ENCODE measurements around the gene OPN1SW.

The OPN1SW gene

GRCh38 chr7:128793181-128793547 lies 17.6 kb upstream of the OPN1SW start:
- TF ChIP-seq EZH2phosphoT487 (IDR thresholded peaks at IDR 0.05; ENCODE audit: borderline replicate concordance): no peak
- TF ChIP-seq, protein P1, sequence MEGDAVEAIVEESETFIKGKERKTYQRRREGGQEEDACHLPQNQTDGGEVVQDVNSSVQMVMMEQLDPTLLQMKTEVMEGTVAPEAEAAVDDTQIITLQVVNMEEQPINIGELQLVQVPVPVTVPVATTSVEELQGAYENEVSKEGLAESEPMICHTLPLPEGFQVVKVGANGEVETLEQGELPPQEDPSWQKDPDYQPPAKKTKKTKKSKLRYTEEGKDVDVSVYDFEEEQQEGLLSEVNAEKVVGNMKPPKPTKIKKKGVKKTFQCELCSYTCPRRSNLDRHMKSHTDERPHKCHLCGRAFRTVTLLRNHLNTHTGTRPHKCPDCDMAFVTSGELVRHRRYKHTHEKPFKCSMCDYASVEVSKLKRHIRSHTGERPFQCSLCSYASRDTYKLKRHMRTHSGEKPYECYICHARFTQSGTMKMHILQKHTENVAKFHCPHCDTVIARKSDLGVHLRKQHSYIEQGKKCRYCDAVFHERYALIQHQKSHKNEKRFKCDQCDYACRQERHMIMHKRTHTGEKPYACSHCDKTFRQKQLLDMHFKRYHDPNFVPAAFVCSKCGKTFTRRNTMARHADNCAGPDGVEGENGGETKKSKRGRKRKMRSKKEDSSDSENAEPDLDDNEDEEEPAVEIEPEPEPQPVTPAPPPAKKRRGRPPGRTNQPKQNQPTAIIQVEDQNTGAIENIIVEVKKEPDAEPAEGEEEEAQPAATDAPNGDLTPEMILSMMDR (conservative IDR thresholded peaks at IDR 0.05; ENCODE audit: low read length): no peak
- Histone ChIP-seq H3K79me2 (ENCODE audit: insufficient read depth, low read length) (peaks cover 36% of the 10 kb centered on the region), H3K9ac (ENCODE audit: low read depth, low read length, poor library complexity, severe bottlenecking) (peak overlapping the region; percentile 88), H3F3A (ENCODE audit: low read depth) (peaks cover 6% of the 10 kb centered on the region), H2AFZ (ENCODE audit: low read length) (no peak overlapping the region), H3K9me2 (replicated peaks; ENCODE audit: low read depth, low read length) (no peaks in the 10 kb centered on the region), H4K20me1 (ENCODE audit: insufficient read depth, low read length, poor library complexity, severe bottlenecking) (peaks cover 4% of the 10 kb centered on the region), H3K4me3 (ENCODE audit: low read length, poor library complexity, severe bottlenecking) (peak overlapping the region; percentile 98), H3K27me3 (ENCODE audit: insufficient read depth, low read length, poor library complexity, severe bottlenecking) (no peaks in the 10 kb centered on the region), H3K4me1 (ENCODE audit: insufficient read depth, low read length, poor library complexity, severe bottlenecking) (peaks cover 28% of the 10 kb centered on the region), H3K36me3 (ENCODE audit: insufficient read depth, low read length) (peaks cover 10% of the 10 kb centered on the region; the same call in 1 of the 2 replicates), H3K4me2 (ENCODE audit: low read depth, low read length, poor library complexity, severe bottlenecking) (peak overlapping the region; percentile 98), H3K9me3 (ENCODE audit: insufficient read depth, low read depth, low read length) (no peaks in the 10 kb centered on the region)

DNA sequence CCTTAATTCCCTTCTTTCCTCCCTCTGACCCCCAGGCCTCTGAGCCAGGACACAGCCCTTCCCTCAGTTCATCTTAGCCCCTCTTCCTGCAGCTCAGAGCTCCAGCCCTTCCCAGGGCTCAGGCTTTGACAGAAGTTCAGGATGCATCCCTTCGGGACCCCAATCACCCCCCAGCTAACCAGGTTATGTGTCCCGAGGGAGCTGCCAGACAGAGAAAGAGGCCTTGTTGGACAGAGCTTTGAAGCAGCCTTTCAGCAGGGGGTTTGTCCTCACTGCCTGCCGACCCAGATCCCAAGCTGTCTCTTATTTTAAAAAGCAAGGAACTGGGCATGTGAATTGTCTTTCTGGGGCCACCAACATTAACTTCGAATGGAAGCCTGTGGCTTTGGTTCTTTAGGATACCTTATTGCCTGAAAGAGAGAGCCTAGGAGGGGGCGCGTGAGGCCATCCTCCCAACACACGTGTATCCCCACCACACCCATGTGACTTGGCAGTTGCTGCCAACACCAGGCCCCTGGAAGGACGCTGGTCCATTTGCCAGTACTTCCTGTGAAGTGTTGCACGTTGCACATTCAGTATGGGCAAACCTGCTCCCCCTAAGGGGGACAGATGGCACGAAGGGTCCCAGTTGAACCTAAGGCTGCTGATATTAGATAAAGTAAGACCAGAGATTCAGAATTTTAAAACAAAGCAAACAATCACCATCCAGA lies 17.0 kb upstream of the OPN1SW start:
- Histone ChIP-seq H2AFZ (ENCODE audit: low read length) (no peak overlapping the region), H3K9me2 (replicated peaks; ENCODE audit: low read depth, low read length) (no peaks in the 10 kb centered on the region), H3K9me3 (ENCODE audit: insufficient read depth, low read depth, low read length) (no peaks in the 10 kb centered on the region), H3K4me2 (ENCODE audit: low read depth, low read length, poor library complexity, severe bottlenecking) (peak overlapping the region; percentile 98), H3K4me3 (ENCODE audit: low read length, poor library complexity, severe bottlenecking) (peak overlapping the region; percentile 98), H3K9ac (ENCODE audit: low read depth, low read length, poor library complexity, severe bottlenecking) (peak overlapping the region; percentile 88), H4K20me1 (ENCODE audit: insufficient read depth, low read length, poor library complexity, severe bottlenecking) (peaks cover 4% of the 10 kb centered on the region), H3K79me2 (ENCODE audit: insufficient read depth, low read length) (peaks cover 36% of the 10 kb centered on the region), H3F3A (ENCODE audit: low read depth) (peaks cover 6% of the 10 kb centered on the region), H3K4me1 (ENCODE audit: insufficient read depth, low read length, poor library complexity, severe bottlenecking) (peaks cover 28% of the 10 kb centered on the region), H3K36me3 (ENCODE audit: insufficient read depth, low read length) (peaks cover 10% of the 10 kb centered on the region; the same call in 1 of the 2 replicates), H3K27me3 (ENCODE audit: insufficient read depth, low read length, poor library complexity, severe bottlenecking) (no peaks in the 10 kb centered on the region)
- TF ChIP-seq, protein P1 (conservative IDR thresholded peaks at IDR 0.05; ENCODE audit: low read length): peak; percentile 58
- TF ChIP-seq EZH2phosphoT487 (IDR thresholded peaks at IDR 0.05; ENCODE audit: borderline replicate concordance): no peak

- Histone ChIP-seq H3K36me3 (ENCODE audit: insufficient read depth, low read length) (peaks cover 10% of the 10 kb centered on the region; the same call in 1 of the 2 replicates), H3K4me2 (ENCODE audit: low read depth, low read length, poor library complexity, severe bottlenecking) (peak overlapping the region; percentile 98), H2AFZ (ENCODE audit: low read length) (peak overlapping the region; percentile 68; the same call in 1 of the 2 replicates), H3K79me2 (ENCODE audit: insufficient read depth, low read length) (peaks cover 36% of the 10 kb centered on the region), H3K9me3 (ENCODE audit: insufficient read depth, low read depth, low read length) (no peaks in the 10 kb centered on the region), H4K20me1 (ENCODE audit: insufficient read depth, low read length, poor library complexity, severe bottlenecking) (peaks cover 4% of the 10 kb centered on the region), H3F3A (ENCODE audit: low read depth) (peaks cover 6% of the 10 kb centered on the region), H3K9me2 (replicated peaks; ENCODE audit: low read depth, low read length) (no peaks in the 10 kb centered on the region), H3K4me1 (ENCODE audit: insufficient read depth, low read length, poor library complexity, severe bottlenecking) (peaks cover 28% of the 10 kb centered on the region), H3K9ac (ENCODE audit: low read depth, low read length, poor library complexity, severe bottlenecking) (peak overlapping the region; percentile 88), H3K27me3 (ENCODE audit: insufficient read depth, low read length, poor library complexity, severe bottlenecking) (no peaks in the 10 kb centered on the region), H3K4me3 (ENCODE audit: low read length, poor library complexity, severe bottlenecking) (peak overlapping the region; percentile 98)
- no peak for TF ChIP-seq EZH2phosphoT487 (IDR thresholded peaks at IDR 0.05; ENCODE audit: borderline replicate concordance)
- TF ChIP-seq, protein P1 (conservative IDR thresholded peaks at IDR 0.05; ENCODE audit: low read length): no peak
Measured at GRCh38 chr7:128791972-128792327, 16.4 kb upstream of the OPN1SW start.
